Natural killer cell treated with Interleukin-12 subunit alpha and Interleukin-12 subunit beta and Interleukin-15 and Interleukin-18, amount 100 ng/mL, for 72 hours (primary cell): Measurements from ENCODE around the gene PCDHGC3. TPM values are rescaled to one million over a fixed set of nuclear protein-coding genes. Genes with fewer than 3 reads are reported as not detected.
"Not testable (repeated sequence)": the region's sequence is repeated elsewhere in the genome, so short reads cannot be mapped to it uniquely, and the experiment has no call there.

Experiments
- ATAC-seq, 2 donors: fragments of 150-1000 bp; cut with Tn5 transposase in 1 of 2; sonication (Bioruptor Pico), chemical (Tn5 transposase) in 1 of 2; 2 replicates each; pipeline ENCODE4 v1.10.0; 2021
- DNase-seq: peaks from one replicate; pipeline ENCODE4 v3.0.0; 2022; ENCODE audit warnings: low spot score
- H3K27ac Mint-ChIP-seq, 2 donors: 1 replicate in 1 of 2; 2 replicates in 1 of 2; pipeline ENCODE4 v1.8.0; 2022; ENCODE audit warnings: mixed read lengths in 2 of 2, mild to moderate bottlenecking in 1 of 2, moderate library complexity in 1 of 2
- H3K27me3 Mint-ChIP-seq, 2 donors: 1 replicate in 1 of 2; 2 replicates in 1 of 2; pipeline ENCODE4 v1.8.0; 2022; ENCODE audit warnings: mixed read lengths in 2 of 2
- H3K36me3 Mint-ChIP-seq: one replicate; pipeline ENCODE4 v1.8.0; 2022; ENCODE audit warnings: mixed read lengths
- H3K4me1 Mint-ChIP-seq, 2 donors: 1 replicate in 1 of 2; 2 replicates in 1 of 2; pipeline ENCODE4 v1.8.0; 2022; ENCODE audit warnings: low read depth in 2 of 2, mixed read lengths in 2 of 2, mild to moderate bottlenecking in 1 of 2
- H3K4me3 Mint-ChIP-seq: one replicate; pipeline ENCODE4 v1.8.0; 2022; ENCODE audit warnings: mixed read lengths
- H3K9me3 Mint-ChIP-seq: 2 replicates; pipeline ENCODE4 v1.8.0; 2022; ENCODE audit warnings: mixed read lengths
- total RNA-seq, 2 donors: library from RNA; stranded (reverse); gene quantifications; one replicate each; pipeline ENCODE4 v1.2.3, GENCODE V29; 2022

PCDHGC3 gene
- total RNA-seq, result 1 to 10 TPM in 1 of 2 donors, under 1 TPM in 1; 0.33 to 1.8 TPM

- no peaks in the 10 kb centered on the region for H3K36me3 Mint-ChIP-seq
- peaks cover 15 to 25% of the 10 kb centered on the region in 2 donors for H3K4me1 Mint-ChIP-seq
- H3K4me3 Mint-ChIP-seq, result peak within 1 kb of the TSS; percentile 82
- H3K9me3 Mint-ChIP-seq, result no peaks in the 10 kb centered on the region
- DNase-seq (no peak), ATAC-seq (peak; percentile 76 to 90)
- H3K27ac Mint-ChIP-seq, result peak within 1 kb of the TSS in 1 of 2 donors; percentile 48
- peaks cover 44 to 59% of the 10 kb centered on the region in 2 donors for H3K27me3 Mint-ChIP-seq
These were observed at the start of gene PCDHGC3 for GRCh38 chr5:141475625-141476131. Gene PCDHGC3, plus strand, starts transcription at chr5:141475966. Its CDS starts 151 bp downstream, at chr5:141476117.

- DNase-seq (no peak), ATAC-seq (peak in 1 of 2 donors; percentile 31)
- peaks cover 38 to 48% of the 10 kb centered on the region in 2 donors for H3K27me3 Mint-ChIP-seq
- peaks cover 7 to 14% of the 10 kb centered on the region in 2 donors for H3K4me1 Mint-ChIP-seq
- no peak overlapping the region for H3K27ac Mint-ChIP-seq
- H3K9me3 Mint-ChIP-seq, result no peaks in the 10 kb centered on the region
- peaks cover 29% of the 10 kb centered on the region for H3K36me3 Mint-ChIP-seq
- no peak overlapping the region for H3K4me3 Mint-ChIP-seq
These were observed 47.9 kb upstream of the PCDHGC3 start for GRCh38 chr5:141427783-141428426.

GRCh38 chr5:141430332-141431113 is 45.2 kb upstream of the PCDHGC3 start, which contains the start of gene PCDHGA12:
Gene PCDHGA12, plus strand, starts transcription at chr5:141430507. Its CDS starts 253 bp downstream, at chr5:141430760.
- H3K27me3 Mint-ChIP-seq, result peaks cover 43% of the 10 kb centered on the region in 2 donors
- no peak for DNase-seq
- peak in 1 of 2 donors; percentile 66 for ATAC-seq
- peaks cover 27% of the 10 kb centered on the region for H3K36me3 Mint-ChIP-seq
- H3K9me3 Mint-ChIP-seq, result peaks cover 2% of the 10 kb centered on the region
- peak within 1 kb of the TSS; percentile 22 to 61 for H3K27ac Mint-ChIP-seq
- H3K4me3 Mint-ChIP-seq, result peak within 1 kb of the TSS; percentile 90
- peaks cover 7 to 14% of the 10 kb centered on the region in 2 donors for H3K4me1 Mint-ChIP-seq

- Mint-ChIP-seq H3K27ac (peak overlapping the region in 1 of 2 donors; percentile 22), H3K36me3 (peaks cover 27% of the 10 kb centered on the region), H3K4me1 (peaks cover 7 to 14% of the 10 kb centered on the region in 2 donors), H3K27me3 (peaks cover 43% of the 10 kb centered on the region in 2 donors), H3K9me3 (peaks cover 2% of the 10 kb centered on the region), H3K4me3 (peak overlapping the region; percentile 90)
- no peak for DNase-seq
- peak in 1 of 2 donors; percentile 48 for ATAC-seq
These were observed 44.5 kb upstream of the PCDHGC3 start for GRCh38 chr5:141431286-141431685.

GRCh38 chr5:141432308-141432707 is 43.5 kb upstream of the PCDHGC3 start:
- H3K4me1 Mint-ChIP-seq, result peaks cover 7 to 14% of the 10 kb centered on the region in 2 donors
- not testable (repeated sequence) for DNase-seq, H3K9me3 Mint-ChIP-seq, ATAC-seq, H3K27ac Mint-ChIP-seq
- peaks cover 27% of the 10 kb centered on the region for H3K36me3 Mint-ChIP-seq
- H3K27me3 Mint-ChIP-seq, result peaks cover 37 to 43% of the 10 kb centered on the region in 2 donors
- H3K4me3 Mint-ChIP-seq, result peak overlapping the region; percentile 90

GRCh38 chr5:141432726-141433125 is 43.0 kb upstream of the PCDHGC3 start:
- H3K27me3 Mint-ChIP-seq, result peaks cover 37 to 43% of the 10 kb centered on the region in 2 donors
- not testable (repeated sequence) for H3K27ac Mint-ChIP-seq, H3K4me3 Mint-ChIP-seq, H3K9me3 Mint-ChIP-seq, DNase-seq, ATAC-seq
- peaks cover 7 to 14% of the 10 kb centered on the region in 2 donors for H3K4me1 Mint-ChIP-seq
- peaks cover 27% of the 10 kb centered on the region for H3K36me3 Mint-ChIP-seq

- peaks cover 32 to 38% of the 10 kb centered on the region in 2 donors for H3K27me3 Mint-ChIP-seq
- peaks cover 7 to 14% of the 10 kb centered on the region in 2 donors for H3K4me1 Mint-ChIP-seq
- DNase-seq (no peak), ATAC-seq (no peak)
- no peak overlapping the region for H3K27ac Mint-ChIP-seq
- no peak overlapping the region for H3K4me3 Mint-ChIP-seq
- H3K9me3 Mint-ChIP-seq, result peaks cover 2% of the 10 kb centered on the region
- H3K36me3 Mint-ChIP-seq, result peaks cover 27% of the 10 kb centered on the region
These were observed 41.8 kb upstream of the PCDHGC3 start for GRCh38 chr5:141434006-141434405.

GRCh38 chr5:141437221-141437620 is 38.5 kb upstream of the PCDHGC3 start:
- Mint-ChIP-seq H3K9me3 (peaks cover 5% of the 10 kb centered on the region), H3K4me1 (peaks cover 0 to 2% of the 10 kb centered on the region in 2 donors), H3K27ac (no peak overlapping the region), H3K27me3 (peaks cover 19 to 20% of the 10 kb centered on the region in 2 donors), H3K4me3 (no peak overlapping the region), H3K36me3 (peaks cover 7% of the 10 kb centered on the region)
- DNase-seq (no peak), ATAC-seq (no peak)

- ATAC-seq, result no peak
- no peak for DNase-seq
- no peak overlapping the region for H3K27ac Mint-ChIP-seq
- H3K9me3 Mint-ChIP-seq, result peaks cover 3% of the 10 kb centered on the region
- peaks cover 0 to 3% of the 10 kb centered on the region in 2 donors for H3K4me1 Mint-ChIP-seq
- H3K36me3 Mint-ChIP-seq, result no peaks in the 10 kb centered on the region
- peaks cover 12 to 17% of the 10 kb centered on the region in 2 donors for H3K27me3 Mint-ChIP-seq
- H3K4me3 Mint-ChIP-seq, result no peak overlapping the region
These were observed 36.2 kb upstream of the PCDHGC3 start for GRCh38 chr5:141439411-141440141.

- DNase-seq, result no peak
- peaks cover 3% of the 10 kb centered on the region for H3K9me3 Mint-ChIP-seq
These were observed 35.4 kb upstream of the PCDHGC3 start for GRCh38 chr5:141440341-141440740.

GRCh38 chr5:141441571-141442170 is 34.1 kb upstream of the PCDHGC3 start:
- H3K4me1 Mint-ChIP-seq, result peaks cover 0 to 3% of the 10 kb centered on the region in 2 donors
- no peaks in the 10 kb centered on the region for H3K36me3 Mint-ChIP-seq
- no peak for DNase-seq
- H3K9me3 Mint-ChIP-seq, result peaks cover 3% of the 10 kb centered on the region
- H3K27me3 Mint-ChIP-seq, result peaks cover 14 to 32% of the 10 kb centered on the region in 2 donors
- H3K27ac Mint-ChIP-seq, result no peak overlapping the region
- H3K4me3 Mint-ChIP-seq, result no peak overlapping the region
- ATAC-seq, result peak in 1 of 2 donors; percentile 24

More at GRCh38 chr5:141440341-141440740, 35.4 kb upstream of the PCDHGC3 start:
- no peak for ATAC-seq
- H3K27me3 Mint-ChIP-seq, result peaks cover 12 to 23% of the 10 kb centered on the region in 2 donors
- no peak overlapping the region for H3K4me3 Mint-ChIP-seq
- no peak overlapping the region for H3K27ac Mint-ChIP-seq
- peaks cover 0 to 3% of the 10 kb centered on the region in 2 donors for H3K4me1 Mint-ChIP-seq
- no peaks in the 10 kb centered on the region for H3K36me3 Mint-ChIP-seq

- Mint-ChIP-seq H3K4me1 (no peaks in the 10 kb centered on the region), H3K36me3 (no peaks in the 10 kb centered on the region), H3K27me3 (peaks cover 5 to 13% of the 10 kb centered on the region in 2 donors), H3K4me3 (no peak overlapping the region), H3K27ac (no peak overlapping the region), H3K9me3 (no peaks in the 10 kb centered on the region)
- ATAC-seq (no peak), DNase-seq (no peak)
These were observed 10.4 kb upstream of the PCDHGC3 start for GRCh38 chr5:141465351-141465750.
